ENCODE results near the gene AMOTL1. TPM values are rescaled to one million over a fixed set of nuclear protein-coding genes. Genes with fewer than 3 reads are reported as not detected.

AMOTL1 gene
- total RNA-seq, 1 experiment from 2014 or later, result 32.6 TPM

DNA sequence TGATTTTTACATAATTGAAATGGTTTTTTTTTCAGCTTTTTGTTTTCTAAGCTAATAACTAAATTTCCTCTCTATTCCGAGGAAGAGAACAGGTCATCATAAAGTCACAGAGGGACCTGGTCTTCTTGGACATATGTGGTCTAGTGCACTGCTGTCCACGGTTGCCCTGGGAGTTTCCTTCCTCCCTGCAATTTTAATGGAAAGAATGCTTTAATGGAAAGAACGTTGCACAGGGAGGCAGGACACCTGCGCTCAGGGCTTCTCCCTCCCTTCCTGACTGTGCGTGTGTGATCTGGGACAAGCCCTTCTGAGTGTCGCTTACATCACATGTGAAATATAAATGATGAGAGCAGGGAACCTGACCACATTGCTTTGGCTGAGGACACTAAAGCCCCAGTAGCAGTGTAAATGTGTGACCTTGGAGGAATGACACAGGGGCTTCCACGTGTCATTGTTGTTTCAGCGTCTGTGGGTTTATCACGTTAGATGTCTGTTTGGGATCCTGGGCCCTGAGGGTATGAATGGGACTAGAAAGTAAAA is 93.2 kb downstream of the AMOTL1 start:
- no peaks in the 10 kb centered on the region for H3K4me1 ChIP-seq (ENCODE audit: insufficient read depth, low read length)
- intact Hi-C loops (cut with micrococcal nuclease), result no loop called here
- no peak overlapping the region for H3K9ac ChIP-seq (ENCODE audit: low read length)
- H4K20me1 ChIP-seq (ENCODE audit: low read length), result no peaks in the 10 kb centered on the region
- no peaks in the 10 kb centered on the region for H3F3A ChIP-seq (ENCODE audit: low read length, unreplicated experiment)
- H3K4me2 ChIP-seq (ENCODE audit: low read length), result no peak overlapping the region
- no peaks in the 10 kb centered on the region for H3K79me2 ChIP-seq (ENCODE audit: low read length)
- BruUV-seq (replicated peaks), result no TSS peak
- no peaks in the 10 kb centered on the region for H3K9me3 ChIP-seq (ENCODE audit: low read length)
- H3K36me3 ChIP-seq (ENCODE audit: low read depth, low read length), result peaks cover 45% of the 10 kb centered on the region
- no peak overlapping the region for H3K27ac ChIP-seq (ENCODE audit: low read length)
- no peak overlapping the region for H3K4me3 ChIP-seq (ENCODE audit: low read length)
- TF ChIP-seq, protein P1, sequence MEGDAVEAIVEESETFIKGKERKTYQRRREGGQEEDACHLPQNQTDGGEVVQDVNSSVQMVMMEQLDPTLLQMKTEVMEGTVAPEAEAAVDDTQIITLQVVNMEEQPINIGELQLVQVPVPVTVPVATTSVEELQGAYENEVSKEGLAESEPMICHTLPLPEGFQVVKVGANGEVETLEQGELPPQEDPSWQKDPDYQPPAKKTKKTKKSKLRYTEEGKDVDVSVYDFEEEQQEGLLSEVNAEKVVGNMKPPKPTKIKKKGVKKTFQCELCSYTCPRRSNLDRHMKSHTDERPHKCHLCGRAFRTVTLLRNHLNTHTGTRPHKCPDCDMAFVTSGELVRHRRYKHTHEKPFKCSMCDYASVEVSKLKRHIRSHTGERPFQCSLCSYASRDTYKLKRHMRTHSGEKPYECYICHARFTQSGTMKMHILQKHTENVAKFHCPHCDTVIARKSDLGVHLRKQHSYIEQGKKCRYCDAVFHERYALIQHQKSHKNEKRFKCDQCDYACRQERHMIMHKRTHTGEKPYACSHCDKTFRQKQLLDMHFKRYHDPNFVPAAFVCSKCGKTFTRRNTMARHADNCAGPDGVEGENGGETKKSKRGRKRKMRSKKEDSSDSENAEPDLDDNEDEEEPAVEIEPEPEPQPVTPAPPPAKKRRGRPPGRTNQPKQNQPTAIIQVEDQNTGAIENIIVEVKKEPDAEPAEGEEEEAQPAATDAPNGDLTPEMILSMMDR (conservative IDR thresholded peaks at IDR 0.05; ENCODE audit: low read depth, low read length), result no peak
- no peak for TF ChIP-seq EZH2phosphoT487 (IDR thresholded peaks at IDR 0.05; ENCODE audit: borderline replicate concordance, low read length)
- no peak for TF ChIP-seq EZH2 (IDR thresholded peaks at IDR 0.05; ENCODE audit: low read length, unreplicated experiment)
- ChIA-PET POLR2A (ENCODE audit: unreplicated experiment) (no interaction called here), CTCF (no interaction called here)
- DNase-seq (no peak), ATAC-seq (no peak)
- no peak overlapping the region for H2AFZ ChIP-seq (ENCODE audit: low read length)
- no peaks in the 10 kb centered on the region for H3K27me3 ChIP-seq (ENCODE audit: low read length)
- H3K9me2 ChIP-seq (replicated peaks; ENCODE audit: low read length), result no peaks in the 10 kb centered on the region

DNA sequence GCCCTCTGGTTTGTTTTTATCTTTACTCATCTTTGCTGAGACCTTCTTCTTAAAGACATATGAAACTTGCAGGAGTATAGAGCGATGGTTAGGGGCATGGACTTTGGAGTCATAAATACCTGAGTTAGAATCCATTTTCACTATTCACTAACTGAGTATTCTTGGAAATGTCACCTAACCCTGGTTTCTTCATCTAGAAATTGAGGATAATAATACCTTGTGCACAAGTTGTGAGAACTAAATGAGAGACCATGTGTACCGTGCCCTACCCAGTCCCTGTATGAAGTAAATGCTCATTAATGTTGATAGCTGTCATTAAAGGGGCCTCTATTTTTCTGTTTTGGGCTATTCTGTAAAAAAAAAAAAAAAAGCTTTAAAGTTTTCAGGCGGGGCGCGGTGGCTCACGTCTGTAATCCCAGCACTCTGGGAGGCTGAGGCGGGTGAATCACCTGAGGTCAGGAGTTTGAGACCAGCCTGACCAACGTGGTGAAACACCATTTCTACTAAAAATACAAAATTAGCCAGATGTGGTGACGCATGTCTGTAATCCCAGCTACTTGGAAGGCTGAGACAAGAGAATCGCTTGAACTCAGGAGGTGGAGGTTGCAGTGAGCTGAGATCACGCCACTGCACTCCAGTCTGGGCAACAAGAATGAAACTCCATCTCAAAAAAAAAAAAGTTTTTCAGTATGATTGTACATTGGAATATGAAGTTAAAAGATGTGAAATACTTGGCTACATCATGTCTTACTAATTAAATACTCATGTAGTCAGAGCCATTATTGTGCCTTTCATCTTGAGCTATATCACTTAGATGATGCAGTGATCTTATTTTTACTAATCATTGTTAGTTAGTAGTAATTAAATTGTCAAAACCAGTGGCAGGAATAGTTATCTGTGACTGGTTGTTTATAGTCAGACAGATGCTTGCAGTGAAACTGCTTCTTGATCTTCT is 95.0 kb downstream of the AMOTL1 start:
- ATAC-seq (no peak), DNase-seq (no peak)
- intact Hi-C loops (cut with micrococcal nuclease), result no loop called here
- H2AFZ ChIP-seq (ENCODE audit: low read length), result no peak overlapping the region
- no peaks in the 10 kb centered on the region for H3K9me3 ChIP-seq (ENCODE audit: low read length)
- no peaks in the 10 kb centered on the region for H3K79me2 ChIP-seq (ENCODE audit: low read length)
- no peaks in the 10 kb centered on the region for H4K20me1 ChIP-seq (ENCODE audit: low read length)
- H3K27me3 ChIP-seq (ENCODE audit: low read length), result no peaks in the 10 kb centered on the region
- no peak overlapping the region for H3K4me2 ChIP-seq (ENCODE audit: low read length)
- CTCF ChIA-PET, result interaction anchor here (0.7 to 0.8 kb wide), 2 partner anchors 10 to 18 kb away, joined by 5 read pairs; no protein-coding TSS in a partner anchor
- no peaks in the 10 kb centered on the region for H3K9me2 ChIP-seq (replicated peaks; ENCODE audit: low read length)
- no peak overlapping the region for H3K27ac ChIP-seq (ENCODE audit: low read length)
- H3K4me3 ChIP-seq (ENCODE audit: low read length), result no peak overlapping the region
- H3K36me3 ChIP-seq (ENCODE audit: low read depth, low read length), result peaks cover 48% of the 10 kb centered on the region
- POLR2A ChIA-PET (ENCODE audit: unreplicated experiment), result no interaction called here
- H3K9ac ChIP-seq (ENCODE audit: low read length), result no peak overlapping the region
- H3K4me1 ChIP-seq (ENCODE audit: insufficient read depth, low read length), result no peaks in the 10 kb centered on the region
- no peaks in the 10 kb centered on the region for H3F3A ChIP-seq (ENCODE audit: low read length, unreplicated experiment)
- no TSS peak for BruUV-seq (replicated peaks)
- TF ChIP-seq EZH2phosphoT487 (IDR thresholded peaks at IDR 0.05; ENCODE audit: borderline replicate concordance, low read length) (no peak), EZH2 (IDR thresholded peaks at IDR 0.05; ENCODE audit: low read length, unreplicated experiment) (no peak)
- TF ChIP-seq, protein P1 (conservative IDR thresholded peaks at IDR 0.05; ENCODE audit: low read depth, low read length), result no peak
